PC-9 (cell line): ENCODE data around the gene C9.

Experiments
- CTCF ChIP-seq: fragments of 200-600 bp; sonication (generic); conservative IDR thresholded peaks from 2 replicates; pipeline ENCODE4 v1.6.1; 2017; ENCODE audit warnings: mixed run types, antibody characterized with exemption, mild to moderate bottlenecking, moderate library complexity
- EZH2 ChIP-seq: fragments of 200-600 bp; sonication (generic); IDR thresholded peaks from 2 replicates; pipeline ENCODE4 v1.8.0; 2017; ENCODE audit warnings: antibody characterized with exemption, low read depth

DNA sequence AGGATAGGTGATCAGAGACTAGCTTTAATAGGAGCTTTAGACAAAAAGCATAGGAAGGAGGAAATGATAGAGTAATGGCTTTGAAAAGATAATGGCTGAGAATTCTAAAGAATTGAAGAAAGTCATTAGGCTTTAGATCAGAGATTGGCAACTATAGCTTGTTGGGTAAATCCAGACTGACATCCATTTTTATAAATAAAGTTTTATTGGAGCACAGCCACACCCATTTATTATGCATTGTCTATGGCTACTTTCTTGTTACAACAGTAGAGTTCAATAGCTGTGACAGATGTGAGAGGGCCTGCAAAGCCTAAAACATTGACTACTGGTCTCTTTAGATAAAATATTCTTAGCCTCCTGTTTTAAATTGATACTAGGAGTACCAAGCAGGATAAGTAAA is 104.2 kb downstream of the C9 start:
- TF ChIP-seq CTCF (no peak), EZH2 (no peak)
